ENCODE data around the gene UMAD1.

UMAD1 gene

DNA sequence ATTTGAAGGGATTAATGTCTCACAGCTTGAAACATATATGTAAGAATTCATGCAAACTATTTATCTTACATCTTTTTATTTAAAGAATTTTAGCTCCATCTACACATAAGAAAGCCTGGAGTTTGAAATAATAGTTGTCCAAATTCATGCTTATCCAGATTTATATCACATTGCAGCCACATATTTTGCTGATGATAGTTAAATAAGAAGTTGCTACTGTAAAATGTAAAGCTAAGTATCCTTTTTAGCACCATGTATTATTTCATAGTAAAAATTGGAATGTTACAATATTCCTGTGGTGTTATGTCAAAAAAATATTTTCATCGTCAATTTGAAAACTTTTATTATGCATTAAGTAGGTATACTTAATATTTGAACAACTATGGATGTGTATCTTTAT is 27.3 kb upstream of the UMAD1 start:
- no peaks in the 10 kb centered on the region for H3K27me3 ChIP-seq (ENCODE audit: insufficient read depth, poor library complexity, severe bottlenecking)
- TF ChIP-seq SPI1 (IDR thresholded peaks at IDR 0.05; ENCODE audit: borderline replicate concordance, low read depth) (no peak), GABPA (IDR thresholded peaks at IDR 0.05; ENCODE audit: low read depth) (no peak), POLR2AphosphoS5 (IDR thresholded peaks at IDR 0.05; ENCODE audit: low read depth) (no peak)
- TF ChIP-seq, protein P1, sequence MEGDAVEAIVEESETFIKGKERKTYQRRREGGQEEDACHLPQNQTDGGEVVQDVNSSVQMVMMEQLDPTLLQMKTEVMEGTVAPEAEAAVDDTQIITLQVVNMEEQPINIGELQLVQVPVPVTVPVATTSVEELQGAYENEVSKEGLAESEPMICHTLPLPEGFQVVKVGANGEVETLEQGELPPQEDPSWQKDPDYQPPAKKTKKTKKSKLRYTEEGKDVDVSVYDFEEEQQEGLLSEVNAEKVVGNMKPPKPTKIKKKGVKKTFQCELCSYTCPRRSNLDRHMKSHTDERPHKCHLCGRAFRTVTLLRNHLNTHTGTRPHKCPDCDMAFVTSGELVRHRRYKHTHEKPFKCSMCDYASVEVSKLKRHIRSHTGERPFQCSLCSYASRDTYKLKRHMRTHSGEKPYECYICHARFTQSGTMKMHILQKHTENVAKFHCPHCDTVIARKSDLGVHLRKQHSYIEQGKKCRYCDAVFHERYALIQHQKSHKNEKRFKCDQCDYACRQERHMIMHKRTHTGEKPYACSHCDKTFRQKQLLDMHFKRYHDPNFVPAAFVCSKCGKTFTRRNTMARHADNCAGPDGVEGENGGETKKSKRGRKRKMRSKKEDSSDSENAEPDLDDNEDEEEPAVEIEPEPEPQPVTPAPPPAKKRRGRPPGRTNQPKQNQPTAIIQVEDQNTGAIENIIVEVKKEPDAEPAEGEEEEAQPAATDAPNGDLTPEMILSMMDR (IDR thresholded peaks at IDR 0.05; ENCODE audit: insufficient read depth, low read length), result no peak
- TF ChIP-seq, protein P2, sequence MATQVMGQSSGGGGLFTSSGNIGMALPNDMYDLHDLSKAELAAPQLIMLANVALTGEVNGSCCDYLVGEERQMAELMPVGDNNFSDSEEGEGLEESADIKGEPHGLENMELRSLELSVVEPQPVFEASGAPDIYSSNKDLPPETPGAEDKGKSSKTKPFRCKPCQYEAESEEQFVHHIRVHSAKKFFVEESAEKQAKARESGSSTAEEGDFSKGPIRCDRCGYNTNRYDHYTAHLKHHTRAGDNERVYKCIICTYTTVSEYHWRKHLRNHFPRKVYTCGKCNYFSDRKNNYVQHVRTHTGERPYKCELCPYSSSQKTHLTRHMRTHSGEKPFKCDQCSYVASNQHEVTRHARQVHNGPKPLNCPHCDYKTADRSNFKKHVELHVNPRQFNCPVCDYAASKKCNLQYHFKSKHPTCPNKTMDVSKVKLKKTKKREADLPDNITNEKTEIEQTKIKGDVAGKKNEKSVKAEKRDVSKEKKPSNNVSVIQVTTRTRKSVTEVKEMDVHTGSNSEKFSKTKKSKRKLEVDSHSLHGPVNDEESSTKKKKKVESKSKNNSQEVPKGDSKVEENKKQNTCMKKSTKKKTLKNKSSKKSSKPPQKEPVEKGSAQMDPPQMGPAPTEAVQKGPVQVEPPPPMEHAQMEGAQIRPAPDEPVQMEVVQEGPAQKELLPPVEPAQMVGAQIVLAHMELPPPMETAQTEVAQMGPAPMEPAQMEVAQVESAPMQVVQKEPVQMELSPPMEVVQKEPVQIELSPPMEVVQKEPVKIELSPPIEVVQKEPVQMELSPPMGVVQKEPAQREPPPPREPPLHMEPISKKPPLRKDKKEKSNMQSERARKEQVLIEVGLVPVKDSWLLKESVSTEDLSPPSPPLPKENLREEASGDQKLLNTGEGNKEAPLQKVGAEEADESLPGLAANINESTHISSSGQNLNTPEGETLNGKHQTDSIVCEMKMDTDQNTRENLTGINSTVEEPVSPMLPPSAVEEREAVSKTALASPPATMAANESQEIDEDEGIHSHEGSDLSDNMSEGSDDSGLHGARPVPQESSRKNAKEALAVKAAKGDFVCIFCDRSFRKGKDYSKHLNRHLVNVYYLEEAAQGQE (IDR thresholded peaks at IDR 0.05; ENCODE audit: insufficient replicate concordance, low read depth), result no peak
- no peak overlapping the region for H3K27ac ChIP-seq (replicated peaks)
- DNase-seq (ENCODE audit: low read depth in 1 of 2, low spot score in 1 of 2), result no peak
- H3K4me3 ChIP-seq (replicated peaks; ENCODE audit: insufficient read depth, low read length), result no peak overlapping the region

DNA sequence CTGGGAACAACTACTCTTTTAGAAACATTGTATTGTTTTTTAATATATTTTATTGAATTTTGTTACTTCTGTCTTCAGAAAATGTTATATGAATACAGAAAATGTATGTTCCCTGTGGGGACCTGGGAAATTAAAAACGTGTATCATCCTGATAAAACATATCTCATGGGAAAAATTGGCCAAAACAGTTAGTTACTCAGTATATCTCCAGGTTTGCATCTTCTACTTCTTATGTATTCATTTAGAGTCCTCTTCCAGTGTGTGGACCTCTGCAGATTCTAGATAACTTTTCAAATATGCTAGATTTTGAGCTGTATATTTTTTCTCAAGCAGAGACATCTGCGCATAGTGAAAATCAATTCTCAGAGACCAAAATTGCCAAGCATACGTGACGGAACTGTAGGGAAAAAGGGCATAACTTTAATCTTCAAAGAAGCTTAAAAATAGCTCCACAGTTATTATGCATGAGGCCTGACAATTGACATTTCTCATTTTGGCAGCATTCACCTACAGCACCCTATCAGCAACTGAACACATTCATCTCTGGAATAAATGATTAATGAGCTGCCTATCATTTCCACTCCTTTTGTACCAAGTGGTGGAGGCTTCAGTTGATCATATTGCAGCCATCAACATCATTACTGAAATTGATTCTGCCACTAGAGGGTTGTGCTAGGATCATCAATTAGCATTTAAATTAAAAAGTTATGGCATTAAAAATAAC is 26.4 kb upstream of the UMAD1 start:
- TF ChIP-seq, protein P2 (IDR thresholded peaks at IDR 0.05; ENCODE audit: insufficient replicate concordance, low read depth), result no peak
- no peak for TF ChIP-seq POLR2AphosphoS5 (IDR thresholded peaks at IDR 0.05; ENCODE audit: low read depth)
- TF ChIP-seq, protein P1 (IDR thresholded peaks at IDR 0.05; ENCODE audit: insufficient read depth, low read length), result no peak
- no peak for TF ChIP-seq GABPA (IDR thresholded peaks at IDR 0.05; ENCODE audit: low read depth)
- TF ChIP-seq SPI1 (IDR thresholded peaks at IDR 0.05; ENCODE audit: borderline replicate concordance, low read depth), result no peak
- no peak for DNase-seq (ENCODE audit: low read depth in 1 of 2, low spot score in 1 of 2)
- Histone ChIP-seq H3K27me3 (ENCODE audit: insufficient read depth, poor library complexity, severe bottlenecking) (no peaks in the 10 kb centered on the region), H3K27ac (replicated peaks) (no peak overlapping the region), H3K4me3 (replicated peaks; ENCODE audit: insufficient read depth, low read length) (no peak overlapping the region)

DNA sequence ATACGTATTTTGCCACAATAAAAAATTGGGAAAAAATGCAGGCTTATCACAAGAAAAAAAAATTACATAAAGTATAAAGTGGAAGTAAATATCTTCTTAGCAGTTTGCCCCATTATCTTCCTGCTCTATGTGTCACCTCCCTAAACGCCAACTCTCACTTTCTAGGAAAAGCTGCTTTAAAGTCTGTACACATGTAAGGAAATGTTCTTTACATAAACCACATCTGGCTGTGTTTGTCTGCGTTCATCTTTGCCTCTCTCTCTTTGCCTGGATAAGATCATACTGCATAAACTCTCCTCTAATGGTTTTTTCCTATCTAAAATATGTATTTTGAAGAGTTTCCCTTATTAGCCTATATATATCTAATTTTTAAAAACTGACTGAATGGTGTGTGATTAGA is 23.0 kb upstream of the UMAD1 start:
- TF ChIP-seq GABPA (IDR thresholded peaks at IDR 0.05; ENCODE audit: low read depth), result no peak
- no peak for TF ChIP-seq SPI1 (IDR thresholded peaks at IDR 0.05; ENCODE audit: borderline replicate concordance, low read depth)
- Histone ChIP-seq H3K27ac (replicated peaks) (no peak overlapping the region), H3K4me3 (replicated peaks; ENCODE audit: insufficient read depth, low read length) (no peak overlapping the region), H3K27me3 (ENCODE audit: insufficient read depth, poor library complexity, severe bottlenecking) (no peaks in the 10 kb centered on the region)
- DNase-seq (ENCODE audit: low read depth in 1 of 2, low spot score in 1 of 2), result no peak

DNA sequence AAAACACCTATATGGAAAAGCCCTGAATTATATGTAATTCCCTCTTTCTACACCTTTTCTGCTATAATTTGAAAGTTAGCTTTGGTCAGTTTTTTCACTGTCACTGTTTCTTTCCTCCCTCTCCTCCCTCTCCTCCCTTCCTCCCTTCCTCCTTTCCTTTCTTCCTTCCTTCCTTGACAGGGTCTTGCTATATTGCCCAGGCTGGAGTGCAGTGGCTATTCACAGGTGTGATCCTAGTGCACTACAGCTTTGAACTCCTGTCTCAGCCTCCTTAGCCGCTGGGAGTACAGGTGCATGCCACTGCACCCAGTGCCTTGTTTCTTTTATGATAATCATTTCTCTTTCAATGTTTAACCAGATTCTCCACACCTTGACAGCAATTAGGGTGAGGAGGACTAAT is 22.1 kb upstream of the UMAD1 start:
- Histone ChIP-seq H3K27me3 (ENCODE audit: insufficient read depth, poor library complexity, severe bottlenecking) (no peaks in the 10 kb centered on the region), H3K4me3 (replicated peaks; ENCODE audit: insufficient read depth, low read length) (no peak overlapping the region), H3K27ac (replicated peaks) (no peak overlapping the region)
- no peak for DNase-seq (ENCODE audit: low read depth in 1 of 2, low spot score in 1 of 2)
- TF ChIP-seq, protein P1 (IDR thresholded peaks at IDR 0.05; ENCODE audit: insufficient read depth, low read length), result no peak
- TF ChIP-seq, protein P2 (IDR thresholded peaks at IDR 0.05; ENCODE audit: insufficient replicate concordance, low read depth), result no peak
- no peak for TF ChIP-seq SPI1 (IDR thresholded peaks at IDR 0.05; ENCODE audit: borderline replicate concordance, low read depth)
- TF ChIP-seq GABPA (IDR thresholded peaks at IDR 0.05; ENCODE audit: low read depth), result no peak
- no peak for TF ChIP-seq POLR2AphosphoS5 (IDR thresholded peaks at IDR 0.05; ENCODE audit: low read depth)

All from HL-60 (cell line).